Neural cell (in vitro differentiated cells): ENCODE data around the gene PACS1. TPM values are rescaled to one million over a fixed set of nuclear protein-coding genes. Genes with fewer than 3 reads are reported as not detected.

ENCODE experiments used
- H2AFZ ChIP-seq: fragments of 200-600, 300-800 bp; sonication (generic), shearing (Covaris generic); 2 replicates; pipeline ENCODE4 v1.6.0; 2014; ENCODE audit warnings: low read depth, mild to moderate bottlenecking, antibody characterized with exemption, low read length, moderate library complexity
- H3F3A ChIP-seq: fragments of 200-600 bp; shearing (Covaris generic); 2 replicates; pipeline ENCODE4 v1.6.1; 2016; ENCODE audit warnings: mild to moderate bottlenecking, moderate library complexity, mixed read lengths, antibody characterized with exemption, low read length; ENCODE audit not compliant: insufficient read depth, poor library complexity, severe bottlenecking
- H3K27ac ChIP-seq: fragments of 200-600, 300-800 bp; sonication (generic), shearing (Covaris generic); 2 replicates; pipeline ENCODE4 v1.5.1; 2014; ENCODE audit warnings: mild to moderate bottlenecking, low read length, moderate library complexity
- H3K27me3 ChIP-seq: fragments of 300-800, 200-600 bp; sonication (generic), shearing (Covaris generic); 2 replicates; pipeline ENCODE4 v1.6.0; 2014; ENCODE audit warnings: mild to moderate bottlenecking, low read depth, low read length, moderate library complexity; ENCODE audit not compliant: insufficient read depth
- H3K36me3 ChIP-seq: fragments of 300-800, 200-600 bp; sonication (generic), shearing (Covaris generic); 2 replicates; pipeline ENCODE4 v1.5.1; 2014; ENCODE audit warnings: mild to moderate bottlenecking, antibody characterized with exemption, low read length, moderate library complexity; ENCODE audit not compliant: insufficient read depth
- H3K4me2 ChIP-seq: fragments of 300-800, 200-600 bp; sonication (generic), shearing (Covaris generic); 2 replicates; pipeline ENCODE4 v1.6.0; 2014; ENCODE audit warnings: mild to moderate bottlenecking, low read length
- H3K4me3 ChIP-seq: fragments of 300-800, 200-600 bp; sonication (generic), shearing (Covaris generic); 2 replicates; pipeline ENCODE4 v1.5.1; 2014; ENCODE audit warnings: mild to moderate bottlenecking, low read length, moderate library complexity
- H3K79me2 ChIP-seq: fragments of 200-600 bp; shearing (Covaris generic); replicated peaks from 2 replicates; pipeline ENCODE4 v1.6.0; 2014; ENCODE audit warnings: mild to moderate bottlenecking, low read length, moderate library complexity; ENCODE audit not compliant: insufficient read depth
- H3K9ac ChIP-seq: fragments of 300-800, 200-600 bp; sonication (generic), shearing (Covaris generic); 2 replicates; pipeline ENCODE4 v1.6.1; 2016; ENCODE audit warnings: mild to moderate bottlenecking, low read length, mixed read lengths
- H3K9me2 ChIP-seq: fragments of 200-600 bp; shearing (Covaris generic); 2 replicates; pipeline ENCODE4 v1.6.1; 2016; ENCODE audit warnings: mild to moderate bottlenecking, low read length, mixed read lengths; ENCODE audit not compliant: insufficient read depth
- H3K9me3 ChIP-seq: fragments of 200-600, 300-800 bp; sonication (generic), shearing (Covaris generic); 2 replicates; pipeline ENCODE4 v1.6.1; 2016; ENCODE audit warnings: mild to moderate bottlenecking, mixed run types, low read length, moderate library complexity, mixed read lengths
- H4K20me1 ChIP-seq: fragments of 200-600 bp; shearing (Covaris generic); 2 replicates; pipeline ENCODE4 v1.6.1; 2016; ENCODE audit warnings: mild to moderate bottlenecking, mixed run types; ENCODE audit not compliant: insufficient read depth
- CTCF ChIP-seq: fragments of 450-650 bp; IDR thresholded peaks from 2 replicates; pipeline ENCODE4 v1.5.1; 2014; ENCODE audit warnings: antibody characterized with exemption, mild to moderate bottlenecking, moderate library complexity; ENCODE audit not compliant: poor library complexity, severe bottlenecking
- EP300 ChIP-seq: fragments of 450-650 bp; conservative IDR thresholded peaks from 2 replicates; pipeline ENCODE4 v1.6.1; 2014; ENCODE audit warnings: antibody characterized with exemption, mild to moderate bottlenecking, moderate library complexity; ENCODE audit not compliant: poor library complexity, severe bottlenecking
- EZH2 ChIP-seq: fragments of 200-600, 300-800 bp; shearing (Covaris generic), sonication (generic); IDR thresholded peaks from 2 replicates; pipeline ENCODE4 v1.6.1; 2014; ENCODE audit warnings: antibody characterized with exemption, low read length, borderline replicate concordance, mild to moderate bottlenecking; ENCODE audit not compliant: insufficient read depth, poor library complexity, severe bottlenecking
- MXI1 ChIP-seq: fragments of 450-650 bp; conservative IDR thresholded peaks from 2 replicates; pipeline ENCODE4 v1.6.1; 2014; ENCODE audit warnings: antibody characterized with exemption, mild to moderate bottlenecking; ENCODE audit not compliant: poor library complexity, severe bottlenecking
- POLR2AphosphoS5 ChIP-seq: IDR thresholded peaks from 2 replicates; pipeline ENCODE4 v1.6.1; 2012
- RAD21 ChIP-seq: fragments of 450-650 bp; conservative IDR thresholded peaks from 2 replicates; pipeline ENCODE4 v1.6.1; 2014; ENCODE audit warnings: antibody characterized with exemption, mild to moderate bottlenecking, moderate library complexity
- REST ChIP-seq: IDR thresholded peaks from 2 replicates; pipeline ENCODE4 v1.6.1; 2012; ENCODE audit warnings: borderline replicate concordance
- SMC3 ChIP-seq: fragments of 450-650 bp; conservative IDR thresholded peaks from 2 replicates; pipeline ENCODE4 v1.6.1; 2014; ENCODE audit warnings: antibody characterized with exemption, mild to moderate bottlenecking, moderate library complexity; ENCODE audit not compliant: poor library complexity
- TAF1 ChIP-seq: IDR thresholded peaks from 2 replicates; pipeline ENCODE4 v1.6.1; 2012; ENCODE audit warnings: low read depth
- polyA plus RNA-seq: library from polyadenylated mRNA; depleted of rRNA; stranded (reverse); fragments of >200 nt; gene quantifications from 2 replicates; pipeline ENCODE4 v1.2.3, GENCODE V29; 2014

The PACS1 gene
- polyA plus RNA-seq, 1 donor from 2014 or later: 14.4 TPM

- Histone ChIP-seq H2AFZ (no peak within 1 kb of the TSS), H3K9ac (peak within 1 kb of the TSS; percentile 99), H3K27me3 (no peaks in the 10 kb centered on the region), H3K9me2 (no peaks in the 10 kb centered on the region), H3K79me2 (peaks cover 46% of the 10 kb centered on the region), H3K27ac (peak within 1 kb of the TSS; percentile 98), H3K9me3 (no peaks in the 10 kb centered on the region), H3F3A (peaks cover 4% of the 10 kb centered on the region), H4K20me1 (peaks cover 2% of the 10 kb centered on the region), H3K4me2 (peak within 1 kb of the TSS; percentile 91), H3K4me3 (peak within 1 kb of the TSS; percentile 86), H3K36me3 (no peaks in the 10 kb centered on the region)
- TF ChIP-seq CTCF (peak; percentile 16), SMC3 (peak; percentile 27), MXI1 (no peak), TAF1 (no peak), REST (peak; percentile 25), RAD21 (no peak), POLR2AphosphoS5 (peak; percentile 70), EP300 (peak; percentile 38)
Measured at GRCh38 chr11:66277471-66278362, 207.6 kb downstream of the PACS1 start, which contains the start of gene CNIH2. Gene CNIH2 (plus strand): TSS chr11:66278175. CDS start chr11:66278457, 282 bp downstream.

- Histone ChIP-seq H3K36me3 (no peaks in the 10 kb centered on the region), H3K4me3 (peak overlapping the region; percentile 76), H3K9me3 (no peaks in the 10 kb centered on the region), H3K27ac (peak overlapping the region; percentile 98), H3K27me3 (no peaks in the 10 kb centered on the region), H3F3A (peaks cover 4% of the 10 kb centered on the region), H3K4me2 (peak overlapping the region; percentile 77), H2AFZ (no peak overlapping the region), H3K9me2 (no peaks in the 10 kb centered on the region), H4K20me1 (peaks cover 8% of the 10 kb centered on the region), H3K9ac (peak overlapping the region; percentile 99), H3K79me2 (peaks cover 54% of the 10 kb centered on the region)
- TF ChIP-seq MXI1 (peak; percentile 4), EZH2 (no peak), CTCF (no peak), RAD21 (no peak)
Measured at GRCh38 chr11:66278363-66279091, 208.5 kb downstream of the PACS1 start.
